Heart left ventricle (tissue), 13 donors: ENCODE data around the gene MON2.
A peak's percentile ranks its signal among the peaks of the same experiment; 100 is the strongest.

Experiments
- CTCF ChIP-seq, 12 donors: fragments of 200-600 bp; sonication (generic) in 4 of 12; IDR thresholded peaks; one replicate each; pipeline versions ENCODE4 v1.5.0 to v1.8.0; 2018 to 2022; ENCODE audit warnings: antibody characterized with exemption in 12 of 12, mild to moderate bottlenecking in 5 of 12
- POLR2A ChIP-seq, 2 donors: fragments of 450-650 bp; IDR thresholded peaks; one replicate each; pipeline ENCODE4 v1.6.1; 2017; ENCODE audit warnings: antibody characterized with exemption in 2 of 2, mild to moderate bottlenecking in 2 of 2, moderate library complexity in 2 of 2
- donor health status: ischemic (EF 13 %, LVEDD 7.1; RV severe dilation, severe dysfunction).
- donor health status: DM: no; HTN: yes; CAD: no.
- donor health status: DM: no; HTN: no; CAD: no.
- donor health status: ischemic (EF 25% LVEDD 6.9; RV normal size, moderate dysfunction).
- donor health status: ischemic (EF 25% LVEDD 5.7; RV mildly dilated, moderate dysfunction).
- donor health status: ischemic (EF 35%, LVEDD 5.7; RV mildly dilated, moderate dysfunction).
- donor health status: nonischemic (EF 11% LVEDD 7.7; RV severe dilation, severe dysfunction).
- donor health status: DM: yes; HTN: yes; CAD: no.
- donor health status: PGD.
- donor health status: ischemic (EF 29% LVEDD 5.4; RV normal size, mild dysfunction).
- donor health status: nonischemic (EF 23%, LVEDD 6.1; RV moderate dilation, normal function).

- TF ChIP-seq POLR2A (IDR thresholded peaks at IDR 0.05), result no peak
- TF ChIP-seq CTCF (IDR thresholded peaks at IDR 0.05), result peak in 4 of 12 donors; percentile 6 to 19 (median 11)
Observed at GRCh38 chr12:62522984-62523383, 56.4 kb downstream of the MON2 start.
